Measurements from ENCODE around the gene C1orf174.

Gene C1orf174

GRCh38 chr1:3885611-3886010, 14.5 kb downstream of the C1orf174 start:
- no peak overlapping the region for H2AFZ ChIP-seq (ENCODE audit: low read depth, low read length, severe bottlenecking)
- H3K79me2 ChIP-seq (ENCODE audit: insufficient read depth, low read length): no peaks in the 10 kb centered on the region
- no peak overlapping the region for H3K4me3 ChIP-seq (ENCODE audit: insufficient read depth, low read length, poor library complexity, severe bottlenecking)
- no peak overlapping the region for H3K9ac ChIP-seq (ENCODE audit: low read length)
- H4K20me1 ChIP-seq (ENCODE audit: low read depth, low read length): no peaks in the 10 kb centered on the region
- no peaks in the 10 kb centered on the region for H3K27me3 ChIP-seq (ENCODE audit: low read length)
- no peaks in the 10 kb centered on the region for H3F3A ChIP-seq (ENCODE audit: insufficient read depth)
- H3K9me2 ChIP-seq (replicated peaks; ENCODE audit: insufficient read depth, low read length): no peaks in the 10 kb centered on the region
- no peaks in the 10 kb centered on the region for H3K36me3 ChIP-seq (ENCODE audit: low read length)
- no peak for TF ChIP-seq CTCF (IDR thresholded peaks at IDR 0.05; ENCODE audit: insufficient read depth, low read length, poor library complexity, severe bottlenecking)
- no peak for TF ChIP-seq EZH2phosphoT487 (conservative IDR thresholded peaks at IDR 0.05; ENCODE audit: low read length)
- H3K4me2 ChIP-seq (ENCODE audit: low read depth, low read length, poor library complexity, severe bottlenecking): no peak overlapping the region
- H3K27ac ChIP-seq (ENCODE audit: low read depth, low read length): no peak overlapping the region
- no peaks in the 10 kb centered on the region for H3K9me3 ChIP-seq (ENCODE audit: insufficient read depth, low read length)

GRCh38 chr1:3884966-3885365, 15.1 kb downstream of the C1orf174 start:
- Histone ChIP-seq H3K4me2 (ENCODE audit: low read depth, low read length, poor library complexity, severe bottlenecking) (no peak overlapping the region), H3K27me3 (ENCODE audit: low read length) (no peaks in the 10 kb centered on the region), H3K4me3 (ENCODE audit: insufficient read depth, low read length, poor library complexity, severe bottlenecking) (no peak overlapping the region), H4K20me1 (ENCODE audit: low read depth, low read length) (no peaks in the 10 kb centered on the region), H3K79me2 (ENCODE audit: insufficient read depth, low read length) (no peaks in the 10 kb centered on the region), H3K27ac (ENCODE audit: low read depth, low read length) (no peak overlapping the region), H3K9ac (ENCODE audit: low read length) (no peak overlapping the region), H3K9me2 (replicated peaks; ENCODE audit: insufficient read depth, low read length) (no peaks in the 10 kb centered on the region), H3K9me3 (ENCODE audit: insufficient read depth, low read length) (no peaks in the 10 kb centered on the region), H3K36me3 (ENCODE audit: low read length) (no peaks in the 10 kb centered on the region), H2AFZ (ENCODE audit: low read depth, low read length, severe bottlenecking) (no peak overlapping the region), H3F3A (ENCODE audit: insufficient read depth) (no peaks in the 10 kb centered on the region)
- TF ChIP-seq CTCF (IDR thresholded peaks at IDR 0.05; ENCODE audit: insufficient read depth, low read length, poor library complexity, severe bottlenecking) (no peak), EZH2phosphoT487 (conservative IDR thresholded peaks at IDR 0.05; ENCODE audit: low read length) (no peak)

- TF ChIP-seq EZH2phosphoT487 (conservative IDR thresholded peaks at IDR 0.05; ENCODE audit: low read length) (no peak), CTCF (IDR thresholded peaks at IDR 0.05; ENCODE audit: insufficient read depth, low read length, poor library complexity, severe bottlenecking) (no peak)
Observed at GRCh38 chr1:3883194-3883925, 16.7 kb downstream of the C1orf174 start.

More at GRCh38 chr1:3883194-3883925, 16.7 kb downstream of the C1orf174 start:
- Histone ChIP-seq H3K79me2 (ENCODE audit: insufficient read depth, low read length) (no peaks in the 10 kb centered on the region), H2AFZ (ENCODE audit: low read depth, low read length, severe bottlenecking) (no peak overlapping the region), H3K9ac (ENCODE audit: low read length) (no peak overlapping the region), H3K4me3 (ENCODE audit: insufficient read depth, low read length, poor library complexity, severe bottlenecking) (no peak overlapping the region), H4K20me1 (ENCODE audit: low read depth, low read length) (no peaks in the 10 kb centered on the region), H3K36me3 (ENCODE audit: low read length) (no peaks in the 10 kb centered on the region), H3K27ac (ENCODE audit: low read depth, low read length) (no peak overlapping the region), H3K27me3 (ENCODE audit: low read length) (no peaks in the 10 kb centered on the region), H3K9me3 (ENCODE audit: insufficient read depth, low read length) (no peaks in the 10 kb centered on the region), H3F3A (ENCODE audit: insufficient read depth) (no peaks in the 10 kb centered on the region), H3K9me2 (replicated peaks; ENCODE audit: insufficient read depth, low read length) (no peaks in the 10 kb centered on the region), H3K4me2 (ENCODE audit: low read depth, low read length, poor library complexity, severe bottlenecking) (no peak overlapping the region)
